22Rv1 (cell line): ENCODE data around the gene CFAP65.

ENCODE experiments used
- H3K27ac ChIP-seq: fragments of 450-650 bp; 2 replicates; pipeline ENCODE4 v1.5.1; 2017
- CTCF ChIP-seq: fragments of 450-650 bp; IDR thresholded peaks from 2 replicates; pipeline ENCODE4 v1.5.1; 2017; ENCODE audit warnings: mild to moderate bottlenecking
- ZFX ChIP-seq: fragments of 450-650 bp; IDR thresholded peaks from 2 replicates; pipeline ENCODE4 v1.6.1; 2017; ENCODE audit warnings: antibody characterized with exemption, borderline replicate concordance

CFAP65 gene

GRCh38 chr2:218961651-218962570 lies 79.4 kb downstream of the CFAP65 start:
- TF ChIP-seq ZFX (no peak), CTCF (no peak)
- peak overlapping the region; percentile 89 for H3K27ac ChIP-seq

GRCh38 chr2:218961229-218961628 lies 80.1 kb downstream of the CFAP65 start:
- peak overlapping the region; percentile 89 for H3K27ac ChIP-seq
- TF ChIP-seq ZFX, result no peak
- TF ChIP-seq CTCF, result no peak

- 0 out of 2 replicates have a peak, but pooled peaks have one; percentile 1 for TF ChIP-seq CTCF
- TF ChIP-seq ZFX, result no peak
- peak overlapping the region; percentile 89 for H3K27ac ChIP-seq
Observed at GRCh38 chr2:218960309-218961165, 80.8 kb downstream of the CFAP65 start.

- TF ChIP-seq ZFX (no peak), CTCF (0 out of 2 replicates have a peak, but pooled peaks have one; percentile 6)
- H3K27ac ChIP-seq, result peak overlapping the region; percentile 89
Observed at GRCh38 chr2:218959761-218960308, 81.5 kb downstream of the CFAP65 start.

GRCh38 chr2:218959141-218959731 lies 82.1 kb downstream of the CFAP65 start, which contains the start of gene CDK5R2:
Gene CDK5R2, plus strand, starts transcription at chr2:218959666. Its CDS starts 155 bp downstream, at chr2:218959821.
- no peak for TF ChIP-seq ZFX
- TF ChIP-seq CTCF, result no peak
- peak within 1 kb of the TSS; percentile 89 for H3K27ac ChIP-seq

GRCh38 chr2:218958276-218958675 lies 83.0 kb downstream of the CFAP65 start:
- TF ChIP-seq CTCF, result no peak
- TF ChIP-seq ZFX, result no peak
- H3K27ac ChIP-seq, result no peak overlapping the region
